Measurements from ENCODE around the gene BID.

Gene BID

GRCh38 chr22:17781319-17782031, 7.2 kb upstream of the BID start:
- Histone ChIP-seq H3K9ac (ENCODE audit: low read length) (no peak overlapping the region), H3K27me3 (replicated peaks; ENCODE audit: control insufficient read depth, insufficient read depth, low read length) (no peaks in the 10 kb centered on the region), H3K9me3 (ENCODE audit: control insufficient read depth, low read length) (no peaks in the 10 kb centered on the region), H3K4me3 (ENCODE audit: low read length) (no peak overlapping the region), H3K36me3 (ENCODE audit: control insufficient read depth, insufficient read depth, low read length, severe bottlenecking) (no peaks in the 10 kb centered on the region), H3K4me1 (ENCODE audit: control insufficient read depth, insufficient read depth, low read length) (peaks cover 25% of the 10 kb centered on the region)
- DNase-seq (ENCODE audit: low read depth): peak; percentile 90

GRCh38 chr22:17780741-17781318, 6.6 kb upstream of the BID start:
- no peak for DNase-seq (ENCODE audit: low read depth)
- Histone ChIP-seq H3K4me1 (ENCODE audit: control insufficient read depth, insufficient read depth, low read length) (peaks cover 22% of the 10 kb centered on the region), H3K4me3 (ENCODE audit: low read length) (no peak overlapping the region), H3K9me3 (ENCODE audit: control insufficient read depth, low read length) (no peaks in the 10 kb centered on the region), H3K27me3 (replicated peaks; ENCODE audit: control insufficient read depth, insufficient read depth, low read length) (no peaks in the 10 kb centered on the region), H3K9ac (ENCODE audit: low read length) (no peak overlapping the region), H3K36me3 (ENCODE audit: control insufficient read depth, insufficient read depth, low read length, severe bottlenecking) (no peaks in the 10 kb centered on the region)

GRCh38 chr22:17780116-17780740, 6.0 kb upstream of the BID start:
- no peaks in the 10 kb centered on the region for H3K36me3 ChIP-seq (ENCODE audit: control insufficient read depth, insufficient read depth, low read length, severe bottlenecking)
- no peak overlapping the region for H3K4me3 ChIP-seq (ENCODE audit: low read length)
- H3K27me3 ChIP-seq (replicated peaks; ENCODE audit: control insufficient read depth, insufficient read depth, low read length): no peaks in the 10 kb centered on the region
- no peak for DNase-seq (ENCODE audit: low read depth)
- H3K4me1 ChIP-seq (ENCODE audit: control insufficient read depth, insufficient read depth, low read length): peaks cover 22% of the 10 kb centered on the region
- H3K9me3 ChIP-seq (ENCODE audit: control insufficient read depth, low read length): no peaks in the 10 kb centered on the region
- H3K9ac ChIP-seq (ENCODE audit: low read length): no peak overlapping the region

- H3K4me1 ChIP-seq (ENCODE audit: control insufficient read depth, insufficient read depth, low read length): peaks cover 22% of the 10 kb centered on the region
- H3K27me3 ChIP-seq (replicated peaks; ENCODE audit: control insufficient read depth, insufficient read depth, low read length): no peaks in the 10 kb centered on the region
- no peaks in the 10 kb centered on the region for H3K9me3 ChIP-seq (ENCODE audit: control insufficient read depth, low read length)
- H3K4me3 ChIP-seq (ENCODE audit: low read length): no peak overlapping the region
- no peak overlapping the region for H3K9ac ChIP-seq (ENCODE audit: low read length)
- H3K36me3 ChIP-seq (ENCODE audit: control insufficient read depth, insufficient read depth, low read length, severe bottlenecking): no peaks in the 10 kb centered on the region
- no peak for DNase-seq (ENCODE audit: low read depth)
Observed at GRCh38 chr22:17779286-17780115, 5.2 kb upstream of the BID start.

GRCh38 chr22:17778412-17778976, 4.2 kb upstream of the BID start:
- H3K4me3 ChIP-seq (ENCODE audit: low read length): no peak overlapping the region
- peaks cover 22% of the 10 kb centered on the region for H3K4me1 ChIP-seq (ENCODE audit: control insufficient read depth, insufficient read depth, low read length)
- no peaks in the 10 kb centered on the region for H3K27me3 ChIP-seq (replicated peaks; ENCODE audit: control insufficient read depth, insufficient read depth, low read length)
- no peaks in the 10 kb centered on the region for H3K9me3 ChIP-seq (ENCODE audit: control insufficient read depth, low read length)
- DNase-seq (ENCODE audit: low read depth): no peak
- no peaks in the 10 kb centered on the region for H3K36me3 ChIP-seq (ENCODE audit: control insufficient read depth, insufficient read depth, low read length, severe bottlenecking)
- no peak overlapping the region for H3K9ac ChIP-seq (ENCODE audit: low read length)

GRCh38 chr22:17777717-17778044, 3.4 kb upstream of the BID start:
- DNase-seq (ENCODE audit: low read depth): no peak
- H3K4me1 ChIP-seq (ENCODE audit: control insufficient read depth, insufficient read depth, low read length): peaks cover 24% of the 10 kb centered on the region
- no peaks in the 10 kb centered on the region for H3K36me3 ChIP-seq (ENCODE audit: control insufficient read depth, insufficient read depth, low read length, severe bottlenecking)
- no peaks in the 10 kb centered on the region for H3K9me3 ChIP-seq (ENCODE audit: control insufficient read depth, low read length)
- no peak overlapping the region for H3K4me3 ChIP-seq (ENCODE audit: low read length)
- no peak overlapping the region for H3K9ac ChIP-seq (ENCODE audit: low read length)
- no peaks in the 10 kb centered on the region for H3K27me3 ChIP-seq (replicated peaks; ENCODE audit: control insufficient read depth, insufficient read depth, low read length)

- Histone ChIP-seq H3K36me3 (ENCODE audit: control insufficient read depth, insufficient read depth, low read length, severe bottlenecking) (no peaks in the 10 kb centered on the region), H3K4me1 (ENCODE audit: control insufficient read depth, insufficient read depth, low read length) (peaks cover 21% of the 10 kb centered on the region), H3K9me3 (ENCODE audit: control insufficient read depth, low read length) (no peaks in the 10 kb centered on the region), H3K9ac (ENCODE audit: low read length) (no peak overlapping the region), H3K27me3 (replicated peaks; ENCODE audit: control insufficient read depth, insufficient read depth, low read length) (no peaks in the 10 kb centered on the region), H3K4me3 (ENCODE audit: low read length) (no peak overlapping the region)
- DNase-seq (ENCODE audit: low read depth): no peak
Observed at GRCh38 chr22:17777005-17777716, 2.9 kb upstream of the BID start.

- no peak for DNase-seq (ENCODE audit: low read depth)
- H3K9ac ChIP-seq (ENCODE audit: low read length): no peak overlapping the region
- no peaks in the 10 kb centered on the region for H3K27me3 ChIP-seq (replicated peaks; ENCODE audit: control insufficient read depth, insufficient read depth, low read length)
- no peaks in the 10 kb centered on the region for H3K9me3 ChIP-seq (ENCODE audit: control insufficient read depth, low read length)
- H3K4me3 ChIP-seq (ENCODE audit: low read length): no peak overlapping the region
- peaks cover 8% of the 10 kb centered on the region for H3K4me1 ChIP-seq (ENCODE audit: control insufficient read depth, insufficient read depth, low read length)
- H3K36me3 ChIP-seq (ENCODE audit: control insufficient read depth, insufficient read depth, low read length, severe bottlenecking): no peaks in the 10 kb centered on the region
Observed at GRCh38 chr22:17775781-17776465, 1.7 kb upstream of the BID start.

GRCh38 chr22:17774926-17775685, 837 bp upstream of the BID start:
- H3K9me3 ChIP-seq (ENCODE audit: control insufficient read depth, low read length): no peaks in the 10 kb centered on the region
- no peaks in the 10 kb centered on the region for H3K27me3 ChIP-seq (replicated peaks; ENCODE audit: control insufficient read depth, insufficient read depth, low read length)
- H3K4me1 ChIP-seq (ENCODE audit: control insufficient read depth, insufficient read depth, low read length): peaks cover 7% of the 10 kb centered on the region
- peak overlapping the region; percentile 69 for H3K9ac ChIP-seq (ENCODE audit: low read length)
- H3K36me3 ChIP-seq (ENCODE audit: control insufficient read depth, insufficient read depth, low read length, severe bottlenecking): no peaks in the 10 kb centered on the region
- DNase-seq (ENCODE audit: low read depth): no peak
- peak overlapping the region; percentile 81 for H3K4me3 ChIP-seq (ENCODE audit: low read length)

Measured in adipocyte (in vitro differentiated cells).